Gastrocnemius medialis (tissue), 4 donors: ENCODE results near the gene TCP11L2.

Experiments
- POLR2A ChIP-seq, 2 donors: fragments of 450-650 bp; IDR thresholded peaks; one replicate each; pipeline ENCODE4 v1.6.1; 2017; ENCODE audit warnings: antibody characterized with exemption in 2 of 2, mild to moderate bottlenecking in 2 of 2, moderate library complexity in 2 of 2
- TF ChIP-seq, protein P1 (sequence below), 5 experiments: fragments of 450-650 bp in 3 of 5; fragments of 200-600 bp in 2 of 5; sonication (generic) in 2 of 5; IDR thresholded peaks in 4 of 5; conservative IDR thresholded peaks in 1 of 5; 1 replicate in 4 of 5; 2 replicates in 1 of 5; pipeline ENCODE4 v1.5.1; 2016 to 2019; ENCODE audit warnings: antibody characterized with exemption in 5 of 5, mild to moderate bottlenecking in 3 of 5, moderate library complexity in 3 of 5

DNA sequence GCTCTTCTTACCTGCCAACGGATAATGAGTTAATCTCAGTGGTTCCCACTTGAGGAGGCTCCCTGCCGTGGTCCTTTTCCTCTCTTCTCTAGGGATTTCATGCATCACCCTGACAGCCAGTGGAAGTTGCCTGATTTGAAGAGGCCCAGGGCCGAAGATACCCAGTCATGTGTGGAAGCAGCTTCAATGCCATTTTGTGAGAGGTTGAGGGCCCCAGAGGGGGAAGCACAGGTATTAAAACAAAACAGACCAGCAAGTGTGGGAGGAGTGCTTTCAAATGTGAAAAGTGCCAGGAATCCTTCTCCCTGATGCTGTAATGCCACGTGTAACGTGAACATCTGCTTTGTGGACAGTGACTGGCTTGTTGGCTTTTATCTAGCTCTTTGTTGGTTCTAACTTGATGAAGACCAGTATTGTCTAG is 1.5 kb downstream of the TCP11L2 start:
- TF ChIP-seq, protein P1, sequence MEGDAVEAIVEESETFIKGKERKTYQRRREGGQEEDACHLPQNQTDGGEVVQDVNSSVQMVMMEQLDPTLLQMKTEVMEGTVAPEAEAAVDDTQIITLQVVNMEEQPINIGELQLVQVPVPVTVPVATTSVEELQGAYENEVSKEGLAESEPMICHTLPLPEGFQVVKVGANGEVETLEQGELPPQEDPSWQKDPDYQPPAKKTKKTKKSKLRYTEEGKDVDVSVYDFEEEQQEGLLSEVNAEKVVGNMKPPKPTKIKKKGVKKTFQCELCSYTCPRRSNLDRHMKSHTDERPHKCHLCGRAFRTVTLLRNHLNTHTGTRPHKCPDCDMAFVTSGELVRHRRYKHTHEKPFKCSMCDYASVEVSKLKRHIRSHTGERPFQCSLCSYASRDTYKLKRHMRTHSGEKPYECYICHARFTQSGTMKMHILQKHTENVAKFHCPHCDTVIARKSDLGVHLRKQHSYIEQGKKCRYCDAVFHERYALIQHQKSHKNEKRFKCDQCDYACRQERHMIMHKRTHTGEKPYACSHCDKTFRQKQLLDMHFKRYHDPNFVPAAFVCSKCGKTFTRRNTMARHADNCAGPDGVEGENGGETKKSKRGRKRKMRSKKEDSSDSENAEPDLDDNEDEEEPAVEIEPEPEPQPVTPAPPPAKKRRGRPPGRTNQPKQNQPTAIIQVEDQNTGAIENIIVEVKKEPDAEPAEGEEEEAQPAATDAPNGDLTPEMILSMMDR (IDR thresholded peaks at IDR 0.05 in 4 of 5, conservative IDR thresholded peaks at IDR 0.05 in 1 of 5): no peak
- TF ChIP-seq POLR2A (IDR thresholded peaks at IDR 0.05): no peak
